Measurements from ENCODE around the gene POMGNT2. TPM values are rescaled to one million over a fixed set of nuclear protein-coding genes. Genes with fewer than 3 reads are reported as not detected.

POMGNT2 gene
- total RNA-seq, 4 donors from 2014 or later: 16.5 to 27.6 (median 23.5) TPM

DNA sequence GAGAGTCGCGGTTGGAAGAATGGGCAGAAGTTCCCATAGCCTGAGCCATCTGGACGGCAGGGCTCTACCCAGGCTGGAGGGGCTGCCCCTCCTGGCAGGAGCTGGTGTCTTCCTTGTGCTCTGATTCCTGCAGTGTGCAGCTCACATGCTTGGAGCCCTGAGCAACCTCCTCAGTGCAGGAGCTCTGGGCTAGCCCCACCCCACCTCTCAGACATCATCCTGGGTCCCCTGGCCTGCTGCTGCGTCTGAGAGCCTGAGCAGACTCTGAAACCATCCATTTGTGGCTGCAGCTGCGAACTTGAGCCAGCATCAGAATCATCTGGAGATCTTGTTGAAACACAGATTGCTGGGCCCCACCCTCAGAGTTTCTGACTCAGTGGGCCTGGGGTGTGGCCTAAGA lies 42.8 kb downstream of the POMGNT2 start:
- TF ChIP-seq POLR2A (IDR thresholded peaks at IDR 0.05): no peak
- TF ChIP-seq, protein P1, sequence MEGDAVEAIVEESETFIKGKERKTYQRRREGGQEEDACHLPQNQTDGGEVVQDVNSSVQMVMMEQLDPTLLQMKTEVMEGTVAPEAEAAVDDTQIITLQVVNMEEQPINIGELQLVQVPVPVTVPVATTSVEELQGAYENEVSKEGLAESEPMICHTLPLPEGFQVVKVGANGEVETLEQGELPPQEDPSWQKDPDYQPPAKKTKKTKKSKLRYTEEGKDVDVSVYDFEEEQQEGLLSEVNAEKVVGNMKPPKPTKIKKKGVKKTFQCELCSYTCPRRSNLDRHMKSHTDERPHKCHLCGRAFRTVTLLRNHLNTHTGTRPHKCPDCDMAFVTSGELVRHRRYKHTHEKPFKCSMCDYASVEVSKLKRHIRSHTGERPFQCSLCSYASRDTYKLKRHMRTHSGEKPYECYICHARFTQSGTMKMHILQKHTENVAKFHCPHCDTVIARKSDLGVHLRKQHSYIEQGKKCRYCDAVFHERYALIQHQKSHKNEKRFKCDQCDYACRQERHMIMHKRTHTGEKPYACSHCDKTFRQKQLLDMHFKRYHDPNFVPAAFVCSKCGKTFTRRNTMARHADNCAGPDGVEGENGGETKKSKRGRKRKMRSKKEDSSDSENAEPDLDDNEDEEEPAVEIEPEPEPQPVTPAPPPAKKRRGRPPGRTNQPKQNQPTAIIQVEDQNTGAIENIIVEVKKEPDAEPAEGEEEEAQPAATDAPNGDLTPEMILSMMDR (IDR thresholded peaks at IDR 0.05): no peak
- 92 to 94% methylated on average over 4 of the region's 5 CpGs for WGBS, 2 donors
- intact Hi-C loops (cut with DNase I; ENCODE audit: low total_unique reads): no loop called here
- DNase-seq (ENCODE audit: low spot score in 2 of 2): no peak
- H3K4me3 ChIP-seq (ENCODE audit: low read depth, poor library complexity, severe bottlenecking): no peak overlapping the region

DNA sequence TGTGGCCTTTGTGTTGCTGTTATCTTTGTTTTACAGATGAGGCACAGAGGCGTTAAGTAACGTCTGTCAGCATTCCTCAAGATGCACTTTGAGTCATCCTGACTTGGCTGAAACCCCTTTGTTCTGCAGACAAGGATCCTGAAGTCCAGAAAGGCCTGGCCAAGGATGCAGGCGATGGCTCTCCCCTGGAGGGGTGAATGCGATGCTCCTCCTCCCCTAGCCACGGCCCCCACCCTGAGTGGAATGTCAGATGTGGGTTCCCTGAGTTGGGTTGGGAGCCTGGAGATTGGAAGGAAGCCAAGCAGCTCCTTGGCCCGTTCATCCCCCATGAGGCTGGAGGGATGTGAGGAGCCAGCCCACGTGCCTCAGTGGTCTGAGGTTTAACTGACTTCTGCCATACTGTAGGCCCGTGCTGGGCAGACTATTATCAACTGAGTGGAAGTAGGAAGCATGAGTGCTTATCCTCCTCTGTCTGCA lies 43.3 kb downstream of the POMGNT2 start:
- peak in 1 of 2 donors; percentile 76 for DNase-seq (ENCODE audit: low spot score in 2 of 2)
- intact Hi-C loops (cut with DNase I; ENCODE audit: low total_unique reads): no loop called here
- TF ChIP-seq, protein P1 (IDR thresholded peaks at IDR 0.05): no peak
- no peak for TF ChIP-seq POLR2A (IDR thresholded peaks at IDR 0.05)
- H3K4me3 ChIP-seq (ENCODE audit: low read depth, poor library complexity, severe bottlenecking): no peak overlapping the region
- 69 to 76% methylated on average over 8 of the region's 8 CpGs for WGBS, 2 donors

DNA sequence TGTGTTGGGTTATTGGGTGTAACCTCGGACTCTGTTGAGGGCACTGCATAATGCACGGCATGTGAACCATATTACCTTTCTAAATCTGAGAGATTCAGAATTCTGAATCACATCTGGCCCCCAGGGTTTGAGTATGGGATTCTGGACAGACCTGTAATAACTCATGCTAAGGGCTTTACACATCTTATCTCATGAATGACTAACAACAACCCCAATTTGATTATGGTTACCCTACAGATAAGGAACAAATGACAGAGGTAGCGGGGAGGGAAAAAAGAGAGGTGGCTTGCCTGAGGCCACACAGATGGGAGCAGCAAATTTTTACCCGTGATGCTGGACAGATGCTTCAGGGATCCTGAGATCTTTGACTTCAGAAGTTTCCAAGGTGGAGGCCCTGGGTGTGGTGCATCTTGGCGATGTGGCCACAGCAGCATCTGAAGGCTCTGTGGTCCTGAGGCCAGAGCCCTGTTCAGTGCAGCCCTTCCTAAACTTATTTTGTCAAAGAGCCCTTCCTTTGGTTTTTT lies 43.8 kb downstream of the POMGNT2 start:
- 86 to 88% methylated on average over 5 of the region's 5 CpGs for WGBS, 2 donors
- intact Hi-C loops (cut with DNase I; ENCODE audit: low total_unique reads): no loop called here
- peak in 1 of 2 donors; percentile 37 for DNase-seq (ENCODE audit: low spot score in 2 of 2)
- TF ChIP-seq, protein P1 (IDR thresholded peaks at IDR 0.05): no peak
- TF ChIP-seq POLR2A (IDR thresholded peaks at IDR 0.05): no peak
- no peak overlapping the region for H3K4me3 ChIP-seq (ENCODE audit: low read depth, poor library complexity, severe bottlenecking)

DNA sequence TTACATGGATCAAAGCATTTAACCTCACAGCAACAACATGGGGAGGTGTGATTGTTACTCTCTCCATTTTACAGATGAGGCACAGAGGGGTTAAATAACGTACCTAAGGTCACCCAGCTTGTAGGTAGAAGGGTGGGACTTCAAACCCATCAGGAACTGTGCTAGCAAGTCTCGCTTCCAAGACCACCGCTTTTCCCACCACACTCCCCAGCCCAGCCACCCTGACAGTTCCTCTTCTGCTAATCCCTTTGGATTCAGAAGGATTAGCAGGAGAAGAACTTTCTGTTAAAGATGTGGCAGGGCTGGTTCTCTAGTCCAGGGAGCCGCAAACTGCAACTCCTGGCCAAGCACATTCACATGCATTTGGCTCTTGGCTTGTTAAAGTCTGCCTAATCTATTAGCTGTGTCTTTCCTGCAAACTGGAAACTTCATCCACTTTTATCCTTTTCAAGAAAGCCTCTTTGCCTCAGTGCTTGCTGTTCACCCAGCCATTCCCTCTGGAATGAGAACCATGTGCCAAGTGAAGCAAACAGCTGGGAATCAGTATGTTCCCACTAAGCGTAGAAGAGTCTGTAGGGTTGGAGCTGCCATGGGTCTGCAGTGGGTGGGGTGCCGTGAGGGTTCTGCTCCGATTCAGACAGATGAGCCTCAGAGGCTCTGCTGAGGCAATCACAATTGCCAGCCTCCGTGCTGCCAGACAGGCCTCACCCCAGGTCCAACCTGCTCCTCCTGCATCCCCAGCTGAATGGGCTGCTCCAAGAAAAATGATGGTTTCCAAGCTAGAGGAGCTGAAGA lies 44.6 kb downstream of the POMGNT2 start:
- no peak for TF ChIP-seq POLR2A (IDR thresholded peaks at IDR 0.05)
- TF ChIP-seq, protein P1 (IDR thresholded peaks at IDR 0.05): no peak
- DNase-seq (ENCODE audit: low spot score in 2 of 2): peak in 1 of 2 donors; percentile 52
- no peak overlapping the region for H3K4me3 ChIP-seq (ENCODE audit: low read depth, poor library complexity, severe bottlenecking)
- 85 to 88% methylated on average over 8 of the region's 8 CpGs for WGBS, 2 donors
- intact Hi-C loops (cut with DNase I; ENCODE audit: low total_unique reads): no loop called here

DNA sequence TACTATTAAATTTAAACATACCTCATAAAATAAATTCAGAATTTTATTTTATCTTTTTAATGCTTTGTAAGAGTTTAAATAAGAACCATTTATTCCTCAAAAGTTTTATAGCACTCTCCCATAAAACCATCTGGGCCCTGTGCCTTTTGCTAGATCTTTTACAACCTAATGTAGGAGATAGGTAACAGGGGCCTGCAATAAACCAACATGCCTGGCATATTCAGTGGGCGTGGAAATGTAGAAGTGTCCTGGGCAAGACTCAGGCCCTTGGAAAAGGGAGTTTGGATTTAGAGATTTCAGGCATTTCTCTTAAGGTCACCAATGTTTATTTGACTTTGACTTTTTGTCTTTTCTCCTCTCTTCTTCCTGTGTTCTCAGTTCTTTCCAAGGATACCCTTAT lies 46.4 kb downstream of the POMGNT2 start:
- no peak for DNase-seq (ENCODE audit: low spot score in 2 of 2)
- intact Hi-C loops (cut with DNase I; ENCODE audit: low total_unique reads): no loop called here
- H3K4me3 ChIP-seq (ENCODE audit: low read depth, poor library complexity, severe bottlenecking): no peak overlapping the region
- no peak for TF ChIP-seq POLR2A (IDR thresholded peaks at IDR 0.05)
- TF ChIP-seq, protein P1 (IDR thresholded peaks at IDR 0.05): no peak
- 96% methylated on average over 1 of the region's 1 CpG for WGBS, 2 donors
